Erythroblast (primary cell): ENCODE data around the gene COPS4.
"Not testable (repeated sequence)": the region's sequence is repeated elsewhere in the genome, so short reads cannot be mapped to it uniquely, and the experiment has no call there.

ENCODE experiments used
- DNase-seq, 2 experiments: peaks; one replicate each; lab custom pipeline; 2025; lab: John Stamatoyannopoulos, UW
- GATA1 ChIP-seq: IDR thresholded peaks from 2 replicates; pipeline ENCODE4 v1.6.1; 2011; ENCODE audit warnings: low read depth, mild to moderate bottlenecking, control low read depth, low read length, moderate library complexity
- POLR2A ChIP-seq: IDR thresholded peaks from 2 replicates; pipeline ENCODE4 v1.6.1; 2011; ENCODE audit warnings: mild to moderate bottlenecking, low read length

COPS4 gene

GRCh38 chr4:83043801-83044407 is 8.9 kb downstream of the COPS4 start:
- TF ChIP-seq POLR2A (no peak), GATA1 (no peak)
- no peak for DNase-seq

- no peak for TF ChIP-seq GATA1
- TF ChIP-seq POLR2A, result no peak
- DNase-seq, result no peak
Measured at GRCh38 chr4:83046693-83047473, 11.9 kb downstream of the COPS4 start.

GRCh38 chr4:83048781-83049180 is 13.8 kb downstream of the COPS4 start:
- DNase-seq, result not testable (repeated sequence)

- TF ChIP-seq GATA1 (no peak), POLR2A (no peak)
- peak in 1 of 2 experiments; percentile 27 for DNase-seq
Measured at GRCh38 chr4:83054928-83055327, 19.9 kb downstream of the COPS4 start.

- no peak for TF ChIP-seq GATA1
- DNase-seq, result no peak
Measured at GRCh38 chr4:83062739-83063138, 27.8 kb downstream of the COPS4 start.

GRCh38 chr4:83065266-83065665 is 30.3 kb downstream of the COPS4 start:
- DNase-seq, result no peak
- TF ChIP-seq GATA1 (no peak), POLR2A (no peak)

GRCh38 chr4:83067058-83067639 is 32.2 kb downstream of the COPS4 start:
- TF ChIP-seq POLR2A (no peak), GATA1 (no peak)
- no peak for DNase-seq

GRCh38 chr4:83071116-83071515 is 36.1 kb downstream of the COPS4 start:
- DNase-seq, result no peak
- TF ChIP-seq GATA1 (no peak), POLR2A (no peak)

- TF ChIP-seq GATA1 (no peak), POLR2A (no peak)
- DNase-seq, result peak; percentile 76 to 80
Measured at GRCh38 chr4:83074086-83074704, 39.2 kb downstream of the COPS4 start.

- not testable (repeated sequence) for DNase-seq
Measured at GRCh38 chr4:83074783-83075182, 39.8 kb downstream of the COPS4 start.

GRCh38 chr4:83075311-83076095 is 40.5 kb downstream of the COPS4 start:
- TF ChIP-seq GATA1, result no peak
- TF ChIP-seq POLR2A, result no peak
- DNase-seq, result no peak

- TF ChIP-seq GATA1 (no peak), POLR2A (no peak)
Measured at GRCh38 chr4:83080561-83080960, 45.6 kb downstream of the COPS4 start.

GRCh38 chr4:83082777-83083176 is 47.8 kb downstream of the COPS4 start:
- DNase-seq, result no peak
- no peak for TF ChIP-seq GATA1
- no peak for TF ChIP-seq POLR2A

More at GRCh38 chr4:83080561-83080960, 45.6 kb downstream of the COPS4 start:
- DNase-seq, result no peak

GRCh38 chr4:83083925-83084475 is 49.0 kb downstream of the COPS4 start:
- TF ChIP-seq GATA1 (no peak), POLR2A (no peak)
- peak in 1 of 2 experiments; percentile 13 for DNase-seq

GRCh38 chr4:83084956-83085355 is 50.0 kb downstream of the COPS4 start:
- not testable (repeated sequence) for DNase-seq
